ENCODE measurements around the gene PLCB1.

DNA sequence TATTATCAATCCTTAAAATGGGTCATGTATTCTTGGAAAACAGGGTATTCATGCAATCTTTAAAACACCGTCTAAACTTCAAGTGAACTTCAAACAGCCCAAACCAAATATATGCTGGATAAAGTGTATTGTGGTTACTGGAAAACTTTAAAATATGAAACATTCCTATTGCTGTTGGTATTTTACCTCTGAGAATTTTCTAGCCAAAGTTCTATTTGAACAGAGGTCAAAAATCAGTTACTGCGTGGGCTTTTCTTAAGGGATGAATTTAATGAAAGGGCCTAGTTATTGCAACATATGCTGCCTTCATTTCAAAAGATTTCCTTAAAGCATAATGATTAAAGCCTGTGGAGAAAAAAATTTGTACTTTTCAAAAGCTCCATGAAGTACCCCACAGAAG lies 436.0 kb downstream of the PLCB1 start:
- TF ChIP-seq POLR2AphosphoS5 (IDR thresholded peaks at IDR 0.05; ENCODE audit: low read length) (no peak), TCF12 (IDR thresholded peaks at IDR 0.05; ENCODE audit: low read depth, low read length) (no peak), CREB1 (IDR thresholded peaks at IDR 0.05; ENCODE audit: low read depth) (no peak), SMARCA5 (IDR thresholded peaks at IDR 0.05) (no peak), POLR2A (IDR thresholded peaks at IDR 0.05; ENCODE audit: low read depth, low read length) (no peak)
- TF ChIP-seq, protein P1, sequence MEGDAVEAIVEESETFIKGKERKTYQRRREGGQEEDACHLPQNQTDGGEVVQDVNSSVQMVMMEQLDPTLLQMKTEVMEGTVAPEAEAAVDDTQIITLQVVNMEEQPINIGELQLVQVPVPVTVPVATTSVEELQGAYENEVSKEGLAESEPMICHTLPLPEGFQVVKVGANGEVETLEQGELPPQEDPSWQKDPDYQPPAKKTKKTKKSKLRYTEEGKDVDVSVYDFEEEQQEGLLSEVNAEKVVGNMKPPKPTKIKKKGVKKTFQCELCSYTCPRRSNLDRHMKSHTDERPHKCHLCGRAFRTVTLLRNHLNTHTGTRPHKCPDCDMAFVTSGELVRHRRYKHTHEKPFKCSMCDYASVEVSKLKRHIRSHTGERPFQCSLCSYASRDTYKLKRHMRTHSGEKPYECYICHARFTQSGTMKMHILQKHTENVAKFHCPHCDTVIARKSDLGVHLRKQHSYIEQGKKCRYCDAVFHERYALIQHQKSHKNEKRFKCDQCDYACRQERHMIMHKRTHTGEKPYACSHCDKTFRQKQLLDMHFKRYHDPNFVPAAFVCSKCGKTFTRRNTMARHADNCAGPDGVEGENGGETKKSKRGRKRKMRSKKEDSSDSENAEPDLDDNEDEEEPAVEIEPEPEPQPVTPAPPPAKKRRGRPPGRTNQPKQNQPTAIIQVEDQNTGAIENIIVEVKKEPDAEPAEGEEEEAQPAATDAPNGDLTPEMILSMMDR (IDR thresholded peaks at IDR 0.05 in 2 of 3, conservative IDR thresholded peaks at IDR 0.05 in 1 of 3; ENCODE audit: control insufficient read depth in 2 of 3, extremely low read depth in 1 of 3, insufficient read depth in 1 of 3, low read depth in 3 of 3, low read length in 3 of 3) = no peak
- TF ChIP-seq, protein P2, sequence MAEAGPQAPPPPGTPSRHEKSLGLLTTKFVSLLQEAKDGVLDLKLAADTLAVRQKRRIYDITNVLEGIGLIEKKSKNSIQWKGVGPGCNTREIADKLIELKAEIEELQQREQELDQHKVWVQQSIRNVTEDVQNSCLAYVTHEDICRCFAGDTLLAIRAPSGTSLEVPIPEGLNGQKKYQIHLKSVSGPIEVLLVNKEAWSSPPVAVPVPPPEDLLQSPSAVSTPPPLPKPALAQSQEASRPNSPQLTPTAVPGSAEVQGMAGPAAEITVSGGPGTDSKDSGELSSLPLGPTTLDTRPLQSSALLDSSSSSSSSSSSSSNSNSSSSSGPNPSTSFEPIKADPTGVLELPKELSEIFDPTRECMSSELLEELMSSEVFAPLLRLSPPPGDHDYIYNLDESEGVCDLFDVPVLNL (IDR thresholded peaks at IDR 0.05; ENCODE audit: low read depth, low read length) = no peak
- TF ChIP-seq, protein P3, sequence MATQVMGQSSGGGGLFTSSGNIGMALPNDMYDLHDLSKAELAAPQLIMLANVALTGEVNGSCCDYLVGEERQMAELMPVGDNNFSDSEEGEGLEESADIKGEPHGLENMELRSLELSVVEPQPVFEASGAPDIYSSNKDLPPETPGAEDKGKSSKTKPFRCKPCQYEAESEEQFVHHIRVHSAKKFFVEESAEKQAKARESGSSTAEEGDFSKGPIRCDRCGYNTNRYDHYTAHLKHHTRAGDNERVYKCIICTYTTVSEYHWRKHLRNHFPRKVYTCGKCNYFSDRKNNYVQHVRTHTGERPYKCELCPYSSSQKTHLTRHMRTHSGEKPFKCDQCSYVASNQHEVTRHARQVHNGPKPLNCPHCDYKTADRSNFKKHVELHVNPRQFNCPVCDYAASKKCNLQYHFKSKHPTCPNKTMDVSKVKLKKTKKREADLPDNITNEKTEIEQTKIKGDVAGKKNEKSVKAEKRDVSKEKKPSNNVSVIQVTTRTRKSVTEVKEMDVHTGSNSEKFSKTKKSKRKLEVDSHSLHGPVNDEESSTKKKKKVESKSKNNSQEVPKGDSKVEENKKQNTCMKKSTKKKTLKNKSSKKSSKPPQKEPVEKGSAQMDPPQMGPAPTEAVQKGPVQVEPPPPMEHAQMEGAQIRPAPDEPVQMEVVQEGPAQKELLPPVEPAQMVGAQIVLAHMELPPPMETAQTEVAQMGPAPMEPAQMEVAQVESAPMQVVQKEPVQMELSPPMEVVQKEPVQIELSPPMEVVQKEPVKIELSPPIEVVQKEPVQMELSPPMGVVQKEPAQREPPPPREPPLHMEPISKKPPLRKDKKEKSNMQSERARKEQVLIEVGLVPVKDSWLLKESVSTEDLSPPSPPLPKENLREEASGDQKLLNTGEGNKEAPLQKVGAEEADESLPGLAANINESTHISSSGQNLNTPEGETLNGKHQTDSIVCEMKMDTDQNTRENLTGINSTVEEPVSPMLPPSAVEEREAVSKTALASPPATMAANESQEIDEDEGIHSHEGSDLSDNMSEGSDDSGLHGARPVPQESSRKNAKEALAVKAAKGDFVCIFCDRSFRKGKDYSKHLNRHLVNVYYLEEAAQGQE (IDR thresholded peaks at IDR 0.05; ENCODE audit: low read depth, low read length) = no peak
- TF ChIP-seq, protein P4, sequence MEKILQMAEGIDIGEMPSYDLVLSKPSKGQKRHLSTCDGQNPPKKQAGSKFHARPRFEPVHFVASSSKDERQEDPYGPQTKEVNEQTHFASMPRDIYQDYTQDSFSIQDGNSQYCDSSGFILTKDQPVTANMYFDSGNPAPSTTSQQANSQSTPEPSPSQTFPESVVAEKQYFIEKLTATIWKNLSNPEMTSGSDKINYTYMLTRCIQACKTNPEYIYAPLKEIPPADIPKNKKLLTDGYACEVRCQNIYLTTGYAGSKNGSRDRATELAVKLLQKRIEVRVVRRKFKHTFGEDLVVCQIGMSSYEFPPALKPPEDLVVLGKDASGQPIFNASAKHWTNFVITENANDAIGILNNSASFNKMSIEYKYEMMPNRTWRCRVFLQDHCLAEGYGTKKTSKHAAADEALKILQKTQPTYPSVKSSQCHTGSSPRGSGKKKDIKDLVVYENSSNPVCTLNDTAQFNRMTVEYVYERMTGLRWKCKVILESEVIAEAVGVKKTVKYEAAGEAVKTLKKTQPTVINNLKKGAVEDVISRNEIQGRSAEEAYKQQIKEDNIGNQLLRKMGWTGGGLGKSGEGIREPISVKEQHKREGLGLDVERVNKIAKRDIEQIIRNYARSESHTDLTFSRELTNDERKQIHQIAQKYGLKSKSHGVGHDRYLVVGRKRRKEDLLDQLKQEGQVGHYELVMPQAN (conservative IDR thresholded peaks at IDR 0.05) = no peak
